OCI-LY1 (cell line): Measurements from ENCODE around the gene ZNF821.
"Not testable (repeated sequence)": the region's sequence is repeated elsewhere in the genome, so short reads cannot be mapped to it uniquely, and the experiment has no call there.

Experiments used
- H2AFZ ChIP-seq: fragments of 200-600 bp; sonication (generic), shearing (Covaris generic); 2 replicates; pipeline ENCODE4 v1.6.0; 2014; ENCODE audit warnings: antibody characterized with exemption, mild to moderate bottlenecking, low read length
- H3F3A ChIP-seq: fragments of 200-600 bp; sonication (generic), shearing (Covaris generic); 2 replicates; pipeline ENCODE4 v1.6.0; 2014; ENCODE audit warnings: mild to moderate bottlenecking, antibody characterized with exemption, low read length, moderate library complexity; ENCODE audit not compliant: insufficient read depth
- H3K27ac ChIP-seq: fragments of 200-600 bp; sonication (generic); 2 replicates; pipeline ENCODE4 v1.5.1; 2014; ENCODE audit warnings: low read length, mixed run types, mild to moderate bottlenecking, low read depth; ENCODE audit not compliant: poor library complexity, severe bottlenecking
- H3K27me3 ChIP-seq: fragments of 200-600 bp; sonication (generic); 2 replicates; pipeline ENCODE4 v1.6.0; 2014; ENCODE audit warnings: antibody characterized with exemption, mild to moderate bottlenecking, low read length, moderate library complexity; ENCODE audit not compliant: insufficient read depth
- H3K36me3 ChIP-seq: fragments of 200-600 bp; sonication (generic); 2 replicates; pipeline ENCODE4 v1.6.1; 2014; ENCODE audit warnings: mild to moderate bottlenecking, antibody characterized with exemption, low read length, moderate library complexity, mixed read lengths; ENCODE audit not compliant: insufficient read depth
- H3K4me1 ChIP-seq: fragments of 200-600 bp; sonication (generic); 2 replicates; pipeline ENCODE4 v1.5.1; 2014; ENCODE audit warnings: mild to moderate bottlenecking, low read length, moderate library complexity; ENCODE audit not compliant: insufficient read depth, severe bottlenecking
- H3K4me2 ChIP-seq: fragments of 200-600 bp; sonication (generic), shearing (Covaris generic); 2 replicates; pipeline ENCODE4 v1.6.1; 2014; ENCODE audit warnings: low read length
- H3K4me3 ChIP-seq: fragments of 200-600 bp; sonication (generic); 2 replicates; pipeline ENCODE4 v1.5.1; 2014; ENCODE audit warnings: low read length, low read depth, mild to moderate bottlenecking, mixed read lengths; ENCODE audit not compliant: poor library complexity, severe bottlenecking
- H3K79me2 ChIP-seq: fragments of 200-600 bp; shearing (Covaris generic); 2 replicates; pipeline ENCODE4 v1.6.1; 2016; ENCODE audit warnings: mixed run types, low read length, mixed read lengths; ENCODE audit not compliant: insufficient read depth
- H3K9ac ChIP-seq: fragments of 200-600 bp; sonication (generic), shearing (Covaris generic); 2 replicates; pipeline ENCODE4 v1.6.1; 2014; ENCODE audit warnings: mild to moderate bottlenecking, low read length, mixed read lengths
- H3K9me2 ChIP-seq: fragments of 200-600 bp; sonication (generic), shearing (Covaris generic); 2 replicates; pipeline ENCODE4 v1.6.1; 2014; ENCODE audit warnings: low read depth, mild to moderate bottlenecking, low read length, mixed read lengths
- H3K9me3 ChIP-seq: fragments of 200-600 bp; shearing (Covaris generic); 2 replicates; pipeline ENCODE4 v1.6.1; 2014; ENCODE audit warnings: low read length, mixed read lengths
- H4K20me1 ChIP-seq: fragments of 200-600 bp; sonication (generic), shearing (Covaris generic); 2 replicates; pipeline ENCODE4 v1.6.0; 2016; ENCODE audit warnings: mild to moderate bottlenecking, low read length; ENCODE audit not compliant: insufficient read depth
- EZH2 ChIP-seq: fragments of 200-600 bp; sonication (generic), shearing (Covaris generic); IDR thresholded peaks from 2 replicates; pipeline ENCODE4 v1.8.0; 2017; ENCODE audit warnings: borderline replicate concordance, mixed run types, mild to moderate bottlenecking, antibody characterized with exemption, low read length, moderate library complexity, mixed read lengths
- TF ChIP-seq, protein P1 (sequence below): fragments of 200-600 bp; sonication (generic), shearing (Covaris generic); IDR thresholded peaks from 2 replicates; pipeline ENCODE4 v1.5.1; 2017; ENCODE audit warnings: mild to moderate bottlenecking, antibody characterized with exemption, low read length, moderate library complexity, mixed read lengths

The ZNF821 gene

DNA sequence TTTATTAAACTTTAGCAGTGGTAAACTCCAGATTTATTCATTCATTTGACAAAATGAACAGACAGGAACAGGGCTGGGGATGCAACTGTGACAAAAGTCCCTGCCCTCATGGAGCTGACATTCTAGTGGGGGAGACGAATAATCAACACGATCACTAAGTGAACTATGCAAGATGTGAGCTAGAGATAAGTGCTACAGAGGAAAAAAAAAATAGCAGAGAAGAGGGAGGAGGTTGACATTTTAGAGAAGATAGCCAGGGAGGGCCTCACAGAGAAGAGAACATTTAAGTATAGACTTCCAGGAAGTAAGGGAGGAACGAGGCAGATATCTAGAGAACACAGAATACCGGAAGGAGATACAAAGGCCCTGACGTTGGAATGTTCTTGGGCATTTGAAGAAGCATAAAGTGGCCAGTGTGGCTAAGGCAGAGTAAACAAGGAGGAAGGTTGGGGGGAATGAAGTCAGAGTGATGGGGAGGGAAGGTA lies 57.4 kb downstream of the ZNF821 start:
- no peak overlapping the region for H3K4me3 ChIP-seq
- H3K27ac ChIP-seq: no peak overlapping the region
- H3K9me2 ChIP-seq: no peaks in the 10 kb centered on the region
- TF ChIP-seq EZH2: no peak
- TF ChIP-seq, protein P1, sequence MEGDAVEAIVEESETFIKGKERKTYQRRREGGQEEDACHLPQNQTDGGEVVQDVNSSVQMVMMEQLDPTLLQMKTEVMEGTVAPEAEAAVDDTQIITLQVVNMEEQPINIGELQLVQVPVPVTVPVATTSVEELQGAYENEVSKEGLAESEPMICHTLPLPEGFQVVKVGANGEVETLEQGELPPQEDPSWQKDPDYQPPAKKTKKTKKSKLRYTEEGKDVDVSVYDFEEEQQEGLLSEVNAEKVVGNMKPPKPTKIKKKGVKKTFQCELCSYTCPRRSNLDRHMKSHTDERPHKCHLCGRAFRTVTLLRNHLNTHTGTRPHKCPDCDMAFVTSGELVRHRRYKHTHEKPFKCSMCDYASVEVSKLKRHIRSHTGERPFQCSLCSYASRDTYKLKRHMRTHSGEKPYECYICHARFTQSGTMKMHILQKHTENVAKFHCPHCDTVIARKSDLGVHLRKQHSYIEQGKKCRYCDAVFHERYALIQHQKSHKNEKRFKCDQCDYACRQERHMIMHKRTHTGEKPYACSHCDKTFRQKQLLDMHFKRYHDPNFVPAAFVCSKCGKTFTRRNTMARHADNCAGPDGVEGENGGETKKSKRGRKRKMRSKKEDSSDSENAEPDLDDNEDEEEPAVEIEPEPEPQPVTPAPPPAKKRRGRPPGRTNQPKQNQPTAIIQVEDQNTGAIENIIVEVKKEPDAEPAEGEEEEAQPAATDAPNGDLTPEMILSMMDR: no peak
- H3K79me2 ChIP-seq: no peaks in the 10 kb centered on the region
- no peak overlapping the region for H3K4me2 ChIP-seq
- no peaks in the 10 kb centered on the region for H3F3A ChIP-seq
- no peaks in the 10 kb centered on the region for H3K27me3 ChIP-seq
- no peaks in the 10 kb centered on the region for H3K4me1 ChIP-seq
- H2AFZ ChIP-seq: no peak overlapping the region
- H3K9me3 ChIP-seq: no peaks in the 10 kb centered on the region
- no peaks in the 10 kb centered on the region for H4K20me1 ChIP-seq
- H3K9ac ChIP-seq: no peak overlapping the region
- H3K36me3 ChIP-seq: no peaks in the 10 kb centered on the region

DNA sequence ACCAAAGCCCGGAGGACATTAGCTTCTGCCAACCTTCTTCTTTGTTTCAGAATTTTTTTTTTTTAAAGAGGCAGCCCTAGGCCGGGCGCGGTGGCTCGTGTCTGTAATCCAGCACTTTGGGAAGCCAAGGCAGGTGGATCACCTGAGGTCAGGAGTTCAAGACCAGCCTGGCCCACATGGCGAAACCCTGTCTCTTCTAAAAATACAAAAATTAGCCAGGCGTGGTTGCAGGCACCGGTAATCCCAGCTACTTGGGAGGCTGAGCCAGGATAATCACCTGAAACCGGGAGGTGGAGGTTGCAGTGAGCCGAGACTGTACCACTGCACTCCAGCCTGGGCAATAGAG lies 66.9 kb downstream of the ZNF821 start:
- not testable (repeated sequence) for H3K4me3 ChIP-seq, H2AFZ ChIP-seq, H4K20me1 ChIP-seq, H3F3A ChIP-seq, H3K9me3 ChIP-seq, H3K4me2 ChIP-seq, H3K9ac ChIP-seq, H3K27me3 ChIP-seq, H3K9me2 ChIP-seq, H3K27ac ChIP-seq, H3K79me2 ChIP-seq, H3K36me3 ChIP-seq
- H3K4me1 ChIP-seq: peaks cover 17% of the 10 kb centered on the region

DNA sequence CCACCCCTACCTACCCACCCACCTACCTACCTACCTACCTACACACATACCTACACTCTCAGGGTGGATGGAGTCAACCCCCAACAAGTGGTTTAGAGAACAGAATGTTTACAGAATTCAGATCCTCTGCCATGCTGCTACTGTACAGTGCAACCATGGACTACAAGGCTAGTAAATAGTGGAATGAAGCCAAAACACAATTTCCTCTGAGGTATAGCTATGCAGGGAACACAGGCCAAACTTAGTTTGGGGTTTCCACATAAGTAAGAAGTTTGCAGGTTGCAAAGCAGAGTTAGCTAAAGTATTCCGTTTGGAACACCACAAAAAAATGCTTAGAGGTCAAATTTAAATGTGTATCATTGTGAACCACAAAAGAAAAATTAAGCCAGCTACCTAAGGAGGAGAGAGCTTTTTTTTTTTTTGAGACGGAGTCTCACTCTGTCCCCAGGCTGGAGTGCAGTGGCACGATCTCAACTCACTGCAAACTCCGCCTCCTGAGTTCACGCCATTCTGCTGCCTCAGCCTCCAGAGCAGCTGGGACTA lies 72.7 kb downstream of the ZNF821 start:
- Histone ChIP-seq H2AFZ (no peak overlapping the region), H4K20me1 (no peaks in the 10 kb centered on the region), H3K9me2 (no peaks in the 10 kb centered on the region), H3F3A (no peaks in the 10 kb centered on the region), H3K36me3 (no peaks in the 10 kb centered on the region; the same call in 1 of the 2 replicates), H3K27ac (no peak overlapping the region), H3K4me3 (no peak overlapping the region), H3K9me3 (no peaks in the 10 kb centered on the region), H3K79me2 (peaks cover 22% of the 10 kb centered on the region), H3K27me3 (no peaks in the 10 kb centered on the region), H3K9ac (no peak overlapping the region), H3K4me1 (peaks cover 24% of the 10 kb centered on the region), H3K4me2 (no peak overlapping the region)
- TF ChIP-seq, protein P1: no peak
- no peak for TF ChIP-seq EZH2

DNA sequence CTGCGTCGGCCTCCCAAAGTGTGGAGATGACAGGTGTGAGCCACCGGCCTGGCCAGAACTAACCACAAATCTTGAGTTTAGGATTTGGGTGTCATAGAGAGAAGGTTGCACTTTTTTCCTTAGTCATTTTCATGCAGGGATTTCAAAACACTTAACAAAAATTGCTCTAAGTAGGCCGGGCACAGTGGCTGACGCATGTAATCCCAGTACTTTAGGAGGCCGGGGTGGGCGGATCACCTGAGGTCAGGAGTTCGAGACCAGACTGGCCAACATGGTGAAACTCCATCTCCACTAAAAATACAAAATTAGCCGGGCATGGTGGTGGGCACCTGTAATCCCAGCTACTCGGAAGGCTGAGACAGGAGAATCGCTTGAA lies 73.8 kb downstream of the ZNF821 start:
- not testable (repeated sequence) for H3K27me3 ChIP-seq, H2AFZ ChIP-seq, H3K4me3 ChIP-seq, H3K9me2 ChIP-seq, H3K36me3 ChIP-seq, H3K9ac ChIP-seq, H3F3A ChIP-seq, H4K20me1 ChIP-seq, H3K9me3 ChIP-seq
- Histone ChIP-seq H3K79me2 (peaks cover 33% of the 10 kb centered on the region), H3K27ac (peak overlapping the region; percentile 86), H3K4me1 (peaks cover 28% of the 10 kb centered on the region), H3K4me2 (peak overlapping the region; percentile 96; the same call in 1 of the 2 replicates)
